GM12892 (cell line): ENCODE results near the gene TMEM17.

Source experiments
- POLR2A ChIP-seq: IDR thresholded peaks from 2 replicates; pipeline ENCODE4 v1.6.1; 2011; ENCODE audit warnings: low read depth, low read length, control low read depth
- POLR2AphosphoS5 ChIP-seq: IDR thresholded peaks from 2 replicates; pipeline ENCODE4 v1.6.1; 2011; ENCODE audit warnings: low read depth, low read length, control low read depth
- TAF1 ChIP-seq: IDR thresholded peaks from 2 replicates; pipeline ENCODE4 v1.6.1; 2011; ENCODE audit warnings: low read depth, mild to moderate bottlenecking, control low read depth, low read length, borderline replicate concordance

GRCh38 chr2:62471816-62472215 is 34.2 kb downstream of the TMEM17 start:
- TF ChIP-seq POLR2A, result no peak
- TF ChIP-seq TAF1, result no peak
- no peak for TF ChIP-seq POLR2AphosphoS5
